ENCODE results near the gene CERS1.

- TF ChIP-seq JUN (IDR thresholded peaks at IDR 0.05; ENCODE audit: borderline replicate concordance, insufficient read depth, insufficient read length, low read depth), result no peak
- TF ChIP-seq CTCF (IDR thresholded peaks at IDR 0.05; ENCODE audit: extremely low read depth in 1 of 2, insufficient read depth in 1 of 2, low read depth in 1 of 2, low read length in 2 of 2), result no peak
- TF ChIP-seq POLR2A (IDR thresholded peaks at IDR 0.05; ENCODE audit: low read depth, low read length), result no peak
- no peak for TF ChIP-seq POLR2AphosphoS5 (IDR thresholded peaks at IDR 0.05; ENCODE audit: insufficient read depth, low read depth, low read length)
These were observed 36.9 kb downstream of the CERS1 start for GRCh38 chr19:18858906-18859646.

All from endothelial cell of umbilical vein (primary cell).